C4-2B (cell line): Measurements from ENCODE around the gene CCDC170.

Source experiments
- CTCF ChIP-seq: fragments of 450-650 bp; conservative IDR thresholded peaks from 2 replicates; pipeline ENCODE4 v1.5.1; 2017; ENCODE audit warnings: mild to moderate bottlenecking
- ZFX ChIP-seq: fragments of 450-650 bp; IDR thresholded peaks from 2 replicates; pipeline ENCODE4 v1.6.1; 2017

DNA sequence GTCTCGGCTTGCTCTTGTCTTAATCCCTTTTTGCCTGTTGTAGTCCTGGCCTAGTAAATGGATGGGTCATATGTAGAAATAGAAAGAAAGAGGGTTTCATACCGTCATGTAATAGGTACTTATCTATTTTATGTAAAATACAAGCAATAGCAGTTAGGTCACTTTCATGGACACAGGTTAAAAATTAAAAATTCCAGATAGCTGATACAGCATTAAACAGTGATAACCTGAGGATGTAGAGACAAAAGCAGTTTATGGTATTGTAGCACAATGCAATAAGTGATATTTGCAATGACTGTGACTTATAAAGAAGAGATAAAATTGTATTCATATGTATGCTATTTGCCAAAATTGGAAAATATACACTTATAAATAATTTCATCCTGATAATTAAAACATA, 96.9 kb downstream of the CCDC170 start:
- no peak for TF ChIP-seq CTCF
- TF ChIP-seq ZFX, result no peak
